HEK293T (cell line): ENCODE measurements around the gene LTBP2.

Source experiments
- CTCF ChIA-PET: fragments of 350-600 bp; formaldehyde crosslinking; extraction: SDS; loops from one replicate; lab custom pipeline; 2021; ENCODE audit warnings: antibody characterized with exemption, inconsistent platforms; lab: Yijun Ruan, JAX
- POLR2A ChIA-PET: fragments of 350-600 bp; formaldehyde crosslinking; extraction: SDS; loops from one replicate; lab custom pipeline; 2020; ENCODE audit warnings: antibody characterized with exemption, inconsistent platforms; lab: Yijun Ruan, JAX
- DNase-seq: peaks from one replicate; pipeline ENCODE4 v3.0.0; 2012; ENCODE audit warnings: mixed read lengths; ENCODE audit errors: extremely low spot score
- ARNT ChIP-seq: fragments of 450-650 bp; IDR thresholded peaks from 2 replicates; pipeline ENCODE4 v1.6.1; 2017; ENCODE audit warnings: mild to moderate bottlenecking
- BHLHE40 ChIP-seq: fragments of 450-650 bp; IDR thresholded peaks from 2 replicates; pipeline ENCODE4 v1.6.1; 2016; ENCODE audit warnings: mild to moderate bottlenecking, moderate library complexity, borderline replicate concordance
- CTBP1 ChIP-seq: fragments of 450-650 bp; IDR thresholded peaks from 2 replicates; pipeline ENCODE4 v1.6.1; 2016; ENCODE audit warnings: borderline replicate concordance
- ELF4 ChIP-seq: fragments of 450-650 bp; IDR thresholded peaks from 2 replicates; pipeline ENCODE4 v1.6.1; 2017; ENCODE audit warnings: antibody characterized with exemption
- FOXA1 ChIP-seq: fragments of 450-650 bp; IDR thresholded peaks from 2 replicates; pipeline ENCODE4 v1.6.1; 2016; ENCODE audit warnings: mild to moderate bottlenecking
- FOXK2 ChIP-seq: fragments of 450-650 bp; IDR thresholded peaks from 2 replicates; pipeline ENCODE4 v1.6.1; 2016; ENCODE audit warnings: mild to moderate bottlenecking
- FOXM1 ChIP-seq: fragments of 450-650 bp; IDR thresholded peaks from 2 replicates; pipeline ENCODE4 v1.6.1; 2017; ENCODE audit warnings: mild to moderate bottlenecking, borderline replicate concordance
- HDGF ChIP-seq: fragments of 450-650 bp; IDR thresholded peaks from 2 replicates; pipeline ENCODE4 v1.6.1; 2017; ENCODE audit warnings: antibody characterized with exemption, borderline replicate concordance
- L3MBTL2 ChIP-seq: fragments of 450-650 bp; conservative IDR thresholded peaks from 2 replicates; pipeline ENCODE4 v1.6.1; 2016; ENCODE audit warnings: mild to moderate bottlenecking
- LEF1 ChIP-seq: fragments of 450-650 bp; IDR thresholded peaks from 2 replicates; pipeline ENCODE4 v1.6.1; 2017; ENCODE audit warnings: mild to moderate bottlenecking, borderline replicate concordance
- NFRKB ChIP-seq: fragments of 450-650 bp; IDR thresholded peaks from 2 replicates; pipeline ENCODE4 v1.6.1; 2016; ENCODE audit warnings: mild to moderate bottlenecking, moderate library complexity
- SP1 ChIP-seq: fragments of 450-650 bp; IDR thresholded peaks from 2 replicates; pipeline ENCODE4 v1.6.1; 2017
- SUZ12 ChIP-seq: fragments of 450-650 bp; IDR thresholded peaks from 2 replicates; pipeline ENCODE4 v1.6.1; 2016; ENCODE audit warnings: mild to moderate bottlenecking
- TARDBP ChIP-seq: fragments of 450-650 bp; IDR thresholded peaks from 2 replicates; pipeline ENCODE4 v1.6.1; 2016
- ZNF384 ChIP-seq: fragments of 450-650 bp; IDR thresholded peaks from 2 replicates; pipeline ENCODE4 v1.6.1; 2016
- TF ChIP-seq, protein P1 (sequence below): fragments of 450-650 bp; IDR thresholded peaks from 2 replicates; pipeline ENCODE4 v1.6.1; 2016

Gene LTBP2

DNA sequence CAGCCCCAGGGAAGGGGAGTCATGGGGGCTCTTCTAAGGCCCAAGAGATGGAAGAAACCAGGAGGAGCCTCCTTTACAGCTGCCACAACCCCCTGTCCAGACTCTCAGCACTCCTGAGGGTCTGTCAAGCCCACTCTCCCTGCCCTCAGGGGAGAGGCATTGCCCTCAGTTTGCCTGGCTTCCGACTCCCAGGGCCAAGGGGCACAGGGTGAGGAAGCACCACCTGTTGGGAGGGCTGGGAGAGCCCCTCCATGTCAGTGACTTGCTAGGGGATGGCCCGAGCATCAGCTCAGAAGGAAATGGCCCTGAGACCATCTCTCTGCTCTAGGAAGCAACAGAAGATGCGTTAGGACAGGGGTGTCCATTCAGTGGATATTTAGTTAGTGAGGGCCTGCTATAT lies 36.1 kb downstream of the LTBP2 start:
- CTCF ChIA-PET = no interaction called here
- no peak for TF ChIP-seq HDGF
- TF ChIP-seq TARDBP = no peak
- no peak for TF ChIP-seq ZNF384
- no peak for TF ChIP-seq SP1
- TF ChIP-seq ARNT = no peak
- TF ChIP-seq ELF4 = no peak
- TF ChIP-seq L3MBTL2 = no peak
- TF ChIP-seq BHLHE40 = no peak
- no peak for TF ChIP-seq NFRKB
- TF ChIP-seq FOXM1 = no peak
- no peak for TF ChIP-seq FOXA1
- TF ChIP-seq FOXK2 = no peak
- TF ChIP-seq CTBP1 = no peak
- TF ChIP-seq, protein P1, sequence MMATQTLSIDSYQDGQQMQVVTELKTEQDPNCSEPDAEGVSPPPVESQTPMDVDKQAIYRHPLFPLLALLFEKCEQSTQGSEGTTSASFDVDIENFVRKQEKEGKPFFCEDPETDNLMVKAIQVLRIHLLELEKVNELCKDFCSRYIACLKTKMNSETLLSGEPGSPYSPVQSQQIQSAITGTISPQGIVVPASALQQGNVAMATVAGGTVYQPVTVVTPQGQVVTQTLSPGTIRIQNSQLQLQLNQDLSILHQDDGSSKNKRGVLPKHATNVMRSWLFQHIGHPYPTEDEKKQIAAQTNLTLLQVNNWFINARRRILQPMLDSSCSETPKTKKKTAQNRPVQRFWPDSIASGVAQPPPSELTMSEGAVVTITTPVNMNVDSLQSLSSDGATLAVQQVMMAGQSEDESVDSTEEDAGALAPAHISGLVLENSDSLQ = no peak
- TF ChIP-seq LEF1 = no peak

GRCh38 chr14:74575507-74575906 lies 36.5 kb downstream of the LTBP2 start:
- TF ChIP-seq ZNF384 (no peak), SP1 (no peak), HDGF (no peak), ELF4 (no peak), FOXK2 (no peak), CTBP1 (no peak), BHLHE40 (no peak), ARNT (no peak), FOXM1 (no peak), L3MBTL2 (no peak), TARDBP (no peak), FOXA1 (no peak), SUZ12 (no peak), LEF1 (no peak), NFRKB (no peak)
- TF ChIP-seq, protein P1 = no peak
- POLR2A ChIA-PET = no interaction called here
- DNase-seq = no peak
- CTCF ChIA-PET = no interaction called here

More for the DNA sequence above, 36.1 kb downstream of the LTBP2 start:
- DNase-seq = no peak
- POLR2A ChIA-PET = no interaction called here

DNA sequence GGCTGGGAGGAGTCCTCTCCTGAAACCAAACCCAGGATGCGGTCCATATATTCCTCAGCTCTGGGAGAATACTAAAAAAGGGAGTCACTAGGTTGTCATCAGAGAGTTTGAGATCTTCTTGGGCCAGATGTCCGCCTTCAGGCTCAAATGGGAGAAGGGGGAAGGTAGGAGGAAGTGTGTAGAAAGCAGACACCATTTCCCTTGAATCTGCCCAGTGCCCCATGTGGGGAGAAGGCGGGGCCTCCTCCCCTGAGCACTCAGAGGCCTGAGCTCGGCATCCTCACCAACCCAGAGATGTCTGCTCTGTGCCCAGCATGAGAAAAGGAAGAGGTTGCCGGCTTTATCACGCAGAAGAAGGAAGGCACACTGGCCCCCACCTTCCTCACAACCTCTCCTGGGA lies 37.3 kb downstream of the LTBP2 start:
- CTCF ChIA-PET = interaction anchor here (1.6 kb wide), 1 partner anchor 43 kb away, joined by 5 read pairs; no protein-coding TSS in a partner anchor
- TF ChIP-seq NFRKB = no peak
- TF ChIP-seq BHLHE40 = no peak
- no peak for TF ChIP-seq ARNT
- TF ChIP-seq LEF1 = no peak
- TF ChIP-seq CTBP1 = no peak
- TF ChIP-seq FOXA1 = no peak
- no peak for TF ChIP-seq SUZ12
- no peak for TF ChIP-seq ELF4
- no peak for TF ChIP-seq FOXM1
- TF ChIP-seq, protein P1 = no peak
- no peak for TF ChIP-seq SP1
- DNase-seq = no peak
- POLR2A ChIA-PET = interaction anchor here (0.9 kb wide), 1 partner anchor 12 kb away, joined by 3 read pairs; no protein-coding TSS in a partner anchor

GRCh38 chr14:74574090-74574433 lies 38.0 kb downstream of the LTBP2 start:
- CTCF ChIA-PET = interaction anchor here (1.6 kb wide), 1 partner anchor 43 kb away, joined by 5 read pairs; no protein-coding TSS in a partner anchor
- TF ChIP-seq ELF4 = no peak
- no peak for TF ChIP-seq HDGF
- no peak for TF ChIP-seq FOXM1
- TF ChIP-seq FOXK2 = no peak
- no peak for DNase-seq
- POLR2A ChIA-PET = interaction anchor here (0.9 kb wide), 1 partner anchor 11 kb away, joined by 3 read pairs; no protein-coding TSS in a partner anchor

GRCh38 chr14:74573421-74574089 lies 38.5 kb downstream of the LTBP2 start:
- CTCF ChIA-PET = interaction anchor here (0.7 to 1.9 kb wide), 5 partner anchors 10 to 1056 kb away, joined by 3 to 5 read pairs (median 4); no protein-coding TSS in a partner anchor
- POLR2A ChIA-PET = interaction anchor here (1.4 kb wide), 1 partner anchor 17 kb away, joined by 4 read pairs; no protein-coding TSS in a partner anchor
- no peak for DNase-seq
- TF ChIP-seq LEF1 (no peak), FOXM1 (no peak), HDGF (no peak), NFRKB (no peak), SP1 (no peak), SUZ12 (no peak), ELF4 (no peak), FOXA1 (no peak), FOXK2 (no peak)
- TF ChIP-seq, protein P1 = no peak
